ENCODE results near the gene CALN1. TPM values are rescaled to one million over a fixed set of nuclear protein-coding genes. Genes with fewer than 3 reads are reported as not detected.

Gene CALN1
- total and polyA plus RNA-seq, 4 donors: 0.14 to 0.84 (median 0.24) TPM

GRCh38 chr7:72059925-72060324 lies 352.2 kb downstream of the CALN1 start:
- H3K36me3 ChIP-seq (ENCODE audit: control insufficient read depth in 4 of 4, insufficient read depth in 3 of 4, low read depth in 1 of 4, low read length in 3 of 4): no peaks in the 10 kb centered on the region
- H3K4me1 ChIP-seq (ENCODE audit: control insufficient read depth in 4 of 4, insufficient read depth in 4 of 4, low read length in 3 of 4): no peaks in the 10 kb centered on the region
- no peak overlapping the region for H3K9ac ChIP-seq (ENCODE audit: low read depth in 1 of 2, low read length in 2 of 2)
- H3K27ac ChIP-seq (ENCODE audit: low read depth in 1 of 2, low read length in 2 of 2): no peak overlapping the region
- H3K9me3 ChIP-seq (ENCODE audit: control insufficient read depth in 4 of 4, low read length in 3 of 4): no peaks in the 10 kb centered on the region
- WGBS: 50% methylated on average over 3 of the region's 3 CpGs
- peaks cover 0 to 5% (median 0%) of the 10 kb centered on the region in 4 donors for H3K27me3 ChIP-seq (ENCODE audit: control insufficient read depth in 4 of 4, insufficient read depth in 4 of 4, low read length in 3 of 4)
- no peak for DNase-seq (ENCODE audit: low spot score)
- no peak for TF ChIP-seq TAF1 (conservative IDR thresholded peaks at IDR 0.05)
- TF ChIP-seq RXRA (IDR thresholded peaks at IDR 0.05): no peak
- no peak for TF ChIP-seq YY1 (IDR thresholded peaks at IDR 0.05)
- no peak for TF ChIP-seq ATF3 (IDR thresholded peaks at IDR 0.05)
- no peak for TF ChIP-seq ZBTB33 (IDR thresholded peaks at IDR 0.05)
- no peak for TF ChIP-seq FOXA1 (IDR thresholded peaks at IDR 0.05)
- no peak for TF ChIP-seq CTCF (IDR thresholded peaks at IDR 0.05; ENCODE audit: low read depth, low read length, missing input control)
- no peak for TF ChIP-seq EGR1 (IDR thresholded peaks at IDR 0.05; ENCODE audit: low read depth in 2 of 2)
- TF ChIP-seq RAD21 (IDR thresholded peaks at IDR 0.05): no peak
- H3K4me3 ChIP-seq (ENCODE audit: low read depth in 1 of 3, low read length in 3 of 3): no peak overlapping the region

- WGBS: 69% methylated on average over 8 of the region's 8 CpGs
- H3K4me1 ChIP-seq (ENCODE audit: control insufficient read depth in 4 of 4, insufficient read depth in 4 of 4, low read length in 3 of 4): no peaks in the 10 kb centered on the region
- no peak overlapping the region for H3K4me3 ChIP-seq (ENCODE audit: low read depth in 1 of 3, low read length in 3 of 3)
- peaks cover 0 to 5% (median 0%) of the 10 kb centered on the region in 4 donors for H3K27me3 ChIP-seq (ENCODE audit: control insufficient read depth in 4 of 4, insufficient read depth in 4 of 4, low read length in 3 of 4)
- DNase-seq (ENCODE audit: low spot score): no peak
- H3K36me3 ChIP-seq (ENCODE audit: control insufficient read depth in 4 of 4, insufficient read depth in 3 of 4, low read depth in 1 of 4, low read length in 3 of 4): no peaks in the 10 kb centered on the region
- no peak overlapping the region for H3K27ac ChIP-seq (ENCODE audit: low read depth in 1 of 2, low read length in 2 of 2)
- H3K9me3 ChIP-seq (ENCODE audit: control insufficient read depth in 4 of 4, low read length in 3 of 4): no peaks in the 10 kb centered on the region
- TF ChIP-seq SP1 (IDR thresholded peaks at IDR 0.05) (no peak), CTCF (IDR thresholded peaks at IDR 0.05; ENCODE audit: low read depth, low read length, missing input control) (no peak), YY1 (IDR thresholded peaks at IDR 0.05) (no peak), RXRA (IDR thresholded peaks at IDR 0.05) (no peak), GABPA (IDR thresholded peaks at IDR 0.05 in 1 of 2, conservative IDR thresholded peaks at IDR 0.05 in 1 of 2) (no peak), REST (IDR thresholded peaks at IDR 0.05) (no peak), ZBTB33 (IDR thresholded peaks at IDR 0.05) (no peak), EGR1 (IDR thresholded peaks at IDR 0.05; ENCODE audit: low read depth in 2 of 2) (no peak), NR2F2 (IDR thresholded peaks at IDR 0.05) (no peak), JUND (IDR thresholded peaks at IDR 0.05) (no peak), TAF1 (conservative IDR thresholded peaks at IDR 0.05) (no peak), HNF4G (IDR thresholded peaks at IDR 0.05) (no peak), HNF4A (conservative IDR thresholded peaks at IDR 0.05) (no peak), RAD21 (IDR thresholded peaks at IDR 0.05) (no peak), FOXA1 (IDR thresholded peaks at IDR 0.05) (no peak), ATF3 (IDR thresholded peaks at IDR 0.05) (no peak), FOXA2 (IDR thresholded peaks at IDR 0.05) (no peak), MAX (IDR thresholded peaks at IDR 0.05) (no peak)
- H3K9ac ChIP-seq (ENCODE audit: low read depth in 1 of 2, low read length in 2 of 2): no peak overlapping the region
Measured at GRCh38 chr7:72058579-72058978, 353.6 kb downstream of the CALN1 start.

Measured in liver (tissue), 9 donors.